Endodermal cell (in vitro differentiated cells): Measurements from ENCODE around the gene ST6GAL1. TPM values are rescaled to one million over a fixed set of nuclear protein-coding genes. Genes with fewer than 3 reads are reported as not detected.

Experiments
- DNase-seq: peaks from one replicate; pipeline ENCODE4 v3.0.0-alpha.2; 2017
- H3K27ac ChIP-seq: 2 replicates; pipeline ENCODE4 v1.5.1; 2013; ENCODE audit warnings: mild to moderate bottlenecking, low read depth, low read length, moderate library complexity
- H3K27me3 ChIP-seq: 2 replicates; pipeline ENCODE4 v1.6.1; 2013; ENCODE audit warnings: mild to moderate bottlenecking, low read length, moderate library complexity; ENCODE audit not compliant: insufficient read depth, control insufficient read depth, poor library complexity, severe bottlenecking
- H3K36me3 ChIP-seq: 2 replicates; pipeline ENCODE4 v1.7.0; 2013; ENCODE audit warnings: mild to moderate bottlenecking, low read length, moderate library complexity; ENCODE audit not compliant: control insufficient read depth, insufficient read depth
- H3K4me1 ChIP-seq: one replicate; pipeline ENCODE4 v1.7.0; 2013; ENCODE audit warnings: low read length; ENCODE audit not compliant: control insufficient read depth, insufficient read depth
- H3K4me3 ChIP-seq: 2 replicates; pipeline ENCODE4 v1.5.1; 2013; ENCODE audit warnings: mild to moderate bottlenecking, low read length, moderate library complexity
- H3K9ac ChIP-seq: 2 replicates; pipeline ENCODE4 v1.6.1; 2013; ENCODE audit warnings: mild to moderate bottlenecking, low read length, moderate library complexity; ENCODE audit not compliant: poor library complexity, severe bottlenecking; ENCODE audit errors: extremely low read depth
- H3K9me3 ChIP-seq: 2 replicates; pipeline ENCODE4 v1.6.1; 2013; ENCODE audit warnings: mild to moderate bottlenecking, low read length, moderate library complexity; ENCODE audit not compliant: control insufficient read depth
- H3K27ac Mint-ChIP-seq: 2 replicates; pipeline ENCODE4 v1.8.0; 2020; ENCODE audit warnings: mixed read lengths
- H3K27me3 Mint-ChIP-seq: 2 replicates; pipeline ENCODE4 v1.8.0; 2021; ENCODE audit warnings: mild to moderate bottlenecking, mixed read lengths; ENCODE audit not compliant: insufficient read depth
- H3K36me3 Mint-ChIP-seq: 2 replicates; pipeline ENCODE4 v1.8.0; 2020; ENCODE audit warnings: low read depth, mixed read lengths
- H3K4me1 Mint-ChIP-seq: 2 replicates; pipeline ENCODE4 v1.8.0; 2020; ENCODE audit warnings: mixed read lengths
- H3K4me3 Mint-ChIP-seq: 2 replicates; pipeline ENCODE4 v1.8.0; 2020; ENCODE audit warnings: mild to moderate bottlenecking, moderate library complexity, mixed read lengths
- H3K9me3 Mint-ChIP-seq: 2 replicates; pipeline ENCODE4 v1.8.0; 2020; ENCODE audit warnings: mild to moderate bottlenecking, mixed read lengths
- CTCF ChIP-seq: fragments of 200-600 bp; sonication (generic); conservative IDR thresholded peaks from 2 replicates; pipeline ENCODE4 v1.5.0; 2021; ENCODE audit warnings: antibody characterized with exemption, mild to moderate bottlenecking
- WGBS, 2 experiments: methylation state at CpG; one replicate each; pipeline versions ENCODE4 v1.1.5 to v1.1.7; 2013; ENCODE audit warnings: missing lambda C conversion rate in 2 of 2, mixed read lengths in 1 of 2; ENCODE audit not compliant: insufficient coverage in 1 of 2, insufficient read length in 1 of 2; 5-methylcytosine and 5-hydroxymethylcytosine counted together
- total RNA-seq, 2 donors: library from RNA; stranded (reverse); fragmentation: NEBNext Ultra II Directional in 1 of 2; extraction: Animal tissue kit (Norgen Biotek cat#: 25700) in 1 of 2; gene quantifications; 2 replicates in 1 of 2; 3 replicates in 1 of 2; pipeline ENCODE4 v1.2.1, GENCODE V29; 2021

The ST6GAL1 gene
- total RNA-seq, 2 donors from 2014 or later = 79.3 to 82.4 TPM

DNA sequence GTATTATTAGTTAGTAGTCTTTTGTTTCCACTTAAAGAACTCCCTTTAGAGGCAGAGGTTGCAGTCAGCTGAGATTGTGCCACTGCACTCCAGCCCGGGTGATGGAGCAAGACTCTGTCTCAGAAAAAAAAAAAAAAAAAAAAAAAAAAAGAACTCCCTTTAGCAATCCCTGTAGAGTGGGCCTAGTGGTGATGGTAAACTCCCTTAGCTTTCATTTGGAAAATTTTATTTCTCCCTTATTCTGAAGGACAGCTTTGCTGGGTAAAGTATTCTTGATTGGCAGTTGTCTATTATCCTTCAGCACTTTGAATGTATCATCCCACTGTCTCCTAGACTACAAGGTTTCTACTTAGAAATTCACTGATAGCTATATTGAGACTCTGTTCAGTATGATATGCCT, 163.0 kb downstream of the ST6GAL1 start:
- peaks cover 10% of the 10 kb centered on the region for H3K4me1 Mint-ChIP-seq
- H3K9ac ChIP-seq = no peak overlapping the region
- H3K4me3 ChIP-seq = no peak overlapping the region
- WGBS, 2 experiments = 71 to 80% methylated on average over 1 of the region's 1 CpG
- peaks cover 7% of the 10 kb centered on the region for H3K36me3 Mint-ChIP-seq
- H3K4me3 Mint-ChIP-seq = no peak overlapping the region
- no peak for TF ChIP-seq CTCF
- H3K36me3 ChIP-seq = no peaks in the 10 kb centered on the region
- H3K27me3 Mint-ChIP-seq = peaks cover 2% of the 10 kb centered on the region
- H3K9me3 ChIP-seq = peaks cover 38% of the 10 kb centered on the region
- H3K27me3 ChIP-seq = no peaks in the 10 kb centered on the region
- H3K4me1 ChIP-seq = peaks cover 5% of the 10 kb centered on the region
- H3K9me3 Mint-ChIP-seq = peaks cover 31% of the 10 kb centered on the region
- H3K27ac Mint-ChIP-seq = no peak overlapping the region
- no peak for DNase-seq
- no peak overlapping the region for H3K27ac ChIP-seq

GRCh38 chr3:187098923-187099512, 168.7 kb downstream of the ST6GAL1 start:
- WGBS, 2 experiments = 94% methylated on average over 2 of the region's 2 CpGs; no CpG with 5 or more reads in 1 of the 2 experiments

GRCh38 chr3:187101184-187102072, 171.1 kb downstream of the ST6GAL1 start:
- TF ChIP-seq CTCF = no peak
- no peak overlapping the region for H3K27ac Mint-ChIP-seq
- WGBS, 2 experiments = 85 to 90% methylated on average over 7 to 9 of the region's 9 CpGs
- H3K4me1 Mint-ChIP-seq = no peaks in the 10 kb centered on the region
- no peak overlapping the region for H3K4me3 ChIP-seq
- no peak for DNase-seq
- no peaks in the 10 kb centered on the region for H3K36me3 ChIP-seq
- H3K9ac ChIP-seq = no peak overlapping the region
- no peaks in the 10 kb centered on the region for H3K36me3 Mint-ChIP-seq
- H3K27ac ChIP-seq = no peak overlapping the region
- no peaks in the 10 kb centered on the region for H3K27me3 ChIP-seq
- no peaks in the 10 kb centered on the region for H3K4me1 ChIP-seq
- peaks cover 2% of the 10 kb centered on the region for H3K27me3 Mint-ChIP-seq
- no peak overlapping the region for H3K4me3 Mint-ChIP-seq
- H3K9me3 ChIP-seq = peaks cover 6% of the 10 kb centered on the region
- peaks cover 10% of the 10 kb centered on the region for H3K9me3 Mint-ChIP-seq

More at GRCh38 chr3:187098923-187099512, 168.7 kb downstream of the ST6GAL1 start:
- no peak for TF ChIP-seq CTCF
- H3K4me3 Mint-ChIP-seq = no peak overlapping the region
- no peak for DNase-seq
- Histone ChIP-seq H3K4me3 (no peak overlapping the region), H3K9me3 (peaks cover 21% of the 10 kb centered on the region), H3K27ac (no peak overlapping the region), H3K27me3 (no peaks in the 10 kb centered on the region), H3K4me1 (peaks cover 5% of the 10 kb centered on the region), H3K9ac (no peak overlapping the region), H3K36me3 (no peaks in the 10 kb centered on the region)
- peaks cover 3% of the 10 kb centered on the region for H3K36me3 Mint-ChIP-seq
- H3K27ac Mint-ChIP-seq = no peak overlapping the region
- peaks cover 10% of the 10 kb centered on the region for H3K4me1 Mint-ChIP-seq
- peaks cover 2% of the 10 kb centered on the region for H3K27me3 Mint-ChIP-seq
- peaks cover 17% of the 10 kb centered on the region for H3K9me3 Mint-ChIP-seq
